Fibroblast of the aortic adventitia (primary cell): ENCODE measurements around the gene WRNIP1. TPM values are rescaled to one million over a fixed set of nuclear protein-coding genes. Genes with fewer than 3 reads are reported as not detected.

ENCODE experiments used
- DNase-seq: peaks from one replicate; pipeline ENCODE4 v3.0.0-alpha.2; 2010; ENCODE audit warnings: low read depth
- H3K4me3 ChIP-seq: 2 replicates; pipeline ENCODE4 v1.5.1; 2011; ENCODE audit warnings: low read depth, mild to moderate bottlenecking, control low read depth, low read length, moderate library complexity
- CTCF ChIP-seq: IDR thresholded peaks from 2 replicates; pipeline ENCODE4 v1.5.1; 2011; ENCODE audit warnings: mild to moderate bottlenecking, low read length, control low read depth, inconsistent platforms; ENCODE audit not compliant: insufficient read depth
- total RNA-seq: library from RNA; depleted of rRNA; stranded (reverse); fragments of >200 nt; gene quantifications from 2 replicates; pipeline ENCODE4 v1.2.3, GENCODE V29; 2012; ENCODE audit warnings: low replicate concordance

WRNIP1 gene
- total RNA-seq, 1 donor, result 25.8 TPM

GRCh38 chr6:2753743-2754142 is 11.4 kb upstream of the WRNIP1 start:
- DNase-seq, result no peak
- TF ChIP-seq CTCF, result no peak
- no peak overlapping the region for H3K4me3 ChIP-seq

- DNase-seq, result no peak
- H3K4me3 ChIP-seq, result no peak overlapping the region
- TF ChIP-seq CTCF, result no peak
Measured at GRCh38 chr6:2754393-2754792, 10.8 kb upstream of the WRNIP1 start.

- no peak overlapping the region for H3K4me3 ChIP-seq
- no peak for DNase-seq
- no peak for TF ChIP-seq CTCF
Measured at GRCh38 chr6:2754911-2755310, 10.3 kb upstream of the WRNIP1 start.

- no peak for DNase-seq
- TF ChIP-seq CTCF, result no peak
- H3K4me3 ChIP-seq, result no peak overlapping the region
Measured at GRCh38 chr6:2755456-2755855, 9.7 kb upstream of the WRNIP1 start.

DNA sequence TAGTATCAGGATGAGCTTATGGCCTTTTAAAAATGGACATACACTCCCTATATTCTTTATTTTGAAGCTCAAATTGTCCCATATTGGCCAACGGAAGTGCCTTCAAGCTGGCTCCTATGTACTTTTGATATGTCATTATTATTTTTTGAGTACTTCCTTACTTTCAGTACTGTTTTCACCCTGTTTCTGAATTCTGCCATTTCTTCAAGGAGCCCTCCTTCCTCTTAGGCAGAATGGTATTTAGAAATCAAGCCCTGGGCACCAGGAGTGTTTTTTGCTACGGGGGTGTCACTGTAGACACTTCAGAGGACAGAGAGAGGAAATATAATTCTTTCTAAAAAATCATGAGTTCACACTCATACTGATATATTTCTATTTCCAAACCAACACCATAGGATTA is 9.0 kb upstream of the WRNIP1 start:
- TF ChIP-seq CTCF, result no peak
- no peak overlapping the region for H3K4me3 ChIP-seq
- DNase-seq, result no peak

GRCh38 chr6:2756687-2757224 is 8.4 kb upstream of the WRNIP1 start:
- no peak for DNase-seq
- no peak for TF ChIP-seq CTCF
- H3K4me3 ChIP-seq, result no peak overlapping the region

DNA sequence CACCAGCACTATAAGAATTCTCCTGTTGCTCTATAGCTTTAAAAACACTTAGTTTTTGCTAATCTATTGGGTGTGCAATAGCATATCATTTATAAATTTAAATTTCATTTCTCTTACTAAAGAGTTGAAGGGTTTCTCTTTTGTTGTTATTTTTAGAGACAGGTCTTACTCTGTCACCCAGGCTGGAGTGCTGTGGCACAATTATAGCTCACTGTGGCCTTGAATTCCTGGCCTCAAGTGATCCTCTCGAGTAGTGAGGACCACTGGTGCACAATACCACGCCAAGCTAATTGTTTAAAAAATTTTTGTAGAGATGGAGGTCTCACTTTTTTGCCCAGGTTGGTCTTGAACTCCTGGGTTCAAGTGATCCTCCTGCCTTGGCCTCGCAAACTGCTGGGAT is 6.2 kb upstream of the WRNIP1 start:
- no peak for DNase-seq
- H3K4me3 ChIP-seq, result no peak overlapping the region
- TF ChIP-seq CTCF, result no peak
